ENCODE results near the gene PRPSAP2.
"Not testable (repeated sequence)": the region's sequence is repeated elsewhere in the genome, so short reads cannot be mapped to it uniquely, and the experiment has no call there.

The PRPSAP2 gene, protein sequence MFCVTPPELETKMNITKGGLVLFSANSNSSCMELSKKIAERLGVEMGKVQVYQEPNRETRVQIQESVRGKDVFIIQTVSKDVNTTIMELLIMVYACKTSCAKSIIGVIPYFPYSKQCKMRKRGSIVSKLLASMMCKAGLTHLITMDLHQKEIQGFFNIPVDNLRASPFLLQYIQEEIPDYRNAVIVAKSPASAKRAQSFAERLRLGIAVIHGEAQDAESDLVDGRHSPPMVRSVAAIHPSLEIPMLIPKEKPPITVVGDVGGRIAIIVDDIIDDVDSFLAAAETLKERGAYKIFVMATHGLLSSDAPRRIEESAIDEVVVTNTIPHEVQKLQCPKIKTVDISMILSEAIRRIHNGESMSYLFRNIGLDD

DNA sequence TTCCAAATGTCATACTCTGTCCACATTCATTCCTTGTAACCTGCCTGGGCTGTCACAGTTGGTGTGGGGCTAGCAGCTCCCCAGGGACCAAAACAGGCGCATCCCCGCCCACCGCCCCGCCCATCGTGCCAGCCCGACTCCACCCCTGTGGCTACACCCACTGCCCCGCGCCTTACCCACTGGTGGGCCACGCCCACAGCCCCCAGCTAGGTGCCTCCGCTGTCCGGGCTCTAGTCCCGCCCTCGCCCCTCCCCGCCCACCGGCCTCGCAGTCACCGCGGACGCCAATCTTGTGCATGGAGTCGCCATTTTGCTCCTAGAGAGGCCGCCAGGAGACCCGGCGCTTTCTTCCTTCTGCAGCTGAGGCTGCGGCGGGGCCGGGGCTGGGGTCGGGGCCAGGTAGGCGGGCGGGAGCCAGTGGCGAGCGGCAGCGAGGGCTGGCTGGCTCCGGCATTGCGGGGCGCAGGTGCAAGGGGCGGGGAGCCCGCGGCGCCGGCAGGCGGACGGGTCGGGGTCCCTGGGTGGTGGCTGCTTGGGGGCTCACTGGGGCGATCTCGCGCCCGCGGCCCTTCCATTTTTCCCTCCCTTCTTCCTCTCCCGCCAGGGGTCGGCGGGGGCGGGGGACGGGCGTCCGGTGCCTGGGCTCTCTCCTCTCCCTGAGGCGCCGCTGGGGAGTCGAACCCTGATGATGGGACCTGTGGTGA, at the start of gene PRPSAP2:
Gene PRPSAP2, plus strand, starts transcription at position 268 of the 703 bp plus-strand sequence. CDS start 7,703 bp downstream, outside the sequence.
- no peak for FAIRE-seq

DNA sequence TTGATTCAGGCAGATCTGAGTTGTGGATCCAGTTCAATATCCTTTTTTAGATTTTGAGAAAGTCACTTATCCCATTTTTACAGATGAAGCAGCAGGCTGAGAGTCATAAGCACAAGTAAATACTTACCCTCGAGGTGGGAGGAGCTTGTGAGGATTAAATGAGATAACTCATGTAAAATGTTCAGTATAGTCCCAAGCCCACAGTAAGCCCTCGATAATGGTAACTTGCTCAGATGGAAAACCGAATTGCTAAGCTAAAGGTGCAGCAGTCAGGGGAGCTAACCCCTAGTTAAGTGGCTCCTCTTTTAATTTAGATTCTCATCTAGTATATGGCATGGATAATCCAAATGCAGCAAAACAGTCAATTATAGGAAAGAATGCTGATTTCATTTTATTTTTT, 42.0 kb upstream of the PRPSAP2 start:
- FAIRE-seq = not testable (repeated sequence)

DNA sequence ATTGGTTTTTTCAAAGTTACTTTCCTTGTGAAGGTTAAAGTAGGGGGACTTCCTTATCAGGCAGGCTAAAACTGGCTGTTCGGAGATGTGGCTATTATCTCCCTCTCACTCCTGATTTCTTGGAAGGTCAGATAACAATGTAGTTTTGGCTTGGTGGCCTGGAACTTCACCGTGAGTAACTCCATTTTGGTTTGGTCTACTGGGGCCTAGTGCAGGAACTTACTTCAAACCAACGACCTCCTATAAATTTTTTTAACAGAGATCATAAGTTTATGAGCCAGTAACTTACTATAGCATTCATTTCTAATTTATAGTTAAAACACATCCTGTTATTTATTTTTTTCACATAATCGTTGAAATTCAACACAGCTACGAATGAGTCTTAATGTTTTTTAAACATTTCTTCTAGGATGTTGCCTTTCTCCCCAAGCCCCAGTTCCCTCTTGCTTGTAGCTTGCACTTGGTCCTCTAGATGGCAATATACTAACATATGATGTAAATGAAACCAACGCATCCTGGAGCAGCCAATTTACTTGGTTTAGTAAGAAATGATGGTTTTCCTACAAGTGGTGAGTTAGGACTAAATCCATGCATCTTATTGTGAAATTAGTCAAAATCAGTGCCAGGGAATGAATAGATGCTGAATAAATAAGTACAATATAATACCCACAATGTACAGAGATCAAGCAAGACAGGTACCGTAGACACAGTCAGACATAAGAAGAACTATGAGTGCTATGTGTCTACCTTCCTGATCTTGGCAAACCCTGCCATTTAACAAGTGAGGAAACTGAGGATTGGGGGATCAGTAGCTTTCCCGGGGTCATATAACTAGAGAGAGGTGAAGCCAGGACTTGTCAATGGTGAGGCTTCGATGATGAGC, 41.2 kb upstream of the PRPSAP2 start:
- peak; percentile 98 for FAIRE-seq

DNA sequence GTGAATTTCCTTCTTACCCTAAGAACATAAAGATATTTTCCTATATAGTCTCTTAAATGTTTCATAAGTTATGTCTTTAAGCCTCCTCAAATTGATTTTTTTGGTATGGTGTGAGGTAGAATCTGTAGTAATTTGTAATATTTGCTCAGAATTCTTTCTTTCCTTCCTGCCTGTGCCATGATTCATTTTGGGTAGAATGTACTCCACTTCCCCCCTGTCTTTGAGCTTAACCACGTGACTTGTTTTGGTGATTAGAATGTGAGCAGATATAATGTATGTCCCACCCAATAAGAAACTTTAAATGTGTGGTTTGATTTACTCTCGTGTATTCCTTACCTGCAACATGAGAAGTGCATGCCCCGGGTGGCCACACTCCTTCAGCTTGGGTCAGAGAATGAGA, 36.5 kb upstream of the PRPSAP2 start:
- FAIRE-seq = not testable (repeated sequence)

DNA sequence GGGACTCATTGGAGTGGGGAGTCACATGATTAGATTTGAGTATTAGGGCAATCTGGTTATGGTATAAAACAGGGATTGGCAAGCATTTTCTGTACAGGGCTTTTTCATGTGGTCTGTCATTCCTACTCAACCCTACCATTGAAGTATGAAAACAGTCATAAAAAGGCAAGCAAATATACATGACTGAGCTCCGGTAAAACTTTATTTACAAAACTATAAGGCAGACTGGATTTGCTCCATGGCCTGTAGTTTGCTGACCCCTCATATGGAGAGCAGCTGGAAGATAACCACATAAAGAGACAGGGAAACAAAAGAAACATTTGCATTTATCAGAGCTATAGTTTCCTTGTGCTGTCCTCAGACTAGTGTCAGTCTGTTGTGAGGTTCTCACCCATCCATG, 30.3 kb upstream of the PRPSAP2 start:
- not testable (repeated sequence) for FAIRE-seq

DNA sequence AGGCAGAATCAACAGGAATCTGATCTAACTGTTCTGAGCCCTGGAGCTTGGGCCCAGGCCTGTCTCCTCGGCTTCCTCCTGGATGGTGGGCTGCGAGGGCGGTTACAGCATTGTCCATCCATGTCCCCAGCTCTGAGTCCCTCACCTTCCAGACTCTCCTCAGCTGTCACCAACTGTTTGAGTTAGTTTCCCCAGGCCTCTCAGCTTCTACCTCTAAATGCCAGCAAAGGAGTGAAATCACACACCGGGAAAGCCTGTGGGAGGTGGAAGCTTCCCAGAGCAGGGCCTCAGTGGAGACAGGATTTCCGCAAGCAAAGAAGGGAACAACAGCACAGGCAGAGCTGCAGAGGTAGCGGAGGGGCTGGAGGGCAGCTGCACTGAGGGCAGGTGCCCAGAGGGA, 9.4 kb upstream of the PRPSAP2 start:
- FAIRE-seq = no peak

DNA sequence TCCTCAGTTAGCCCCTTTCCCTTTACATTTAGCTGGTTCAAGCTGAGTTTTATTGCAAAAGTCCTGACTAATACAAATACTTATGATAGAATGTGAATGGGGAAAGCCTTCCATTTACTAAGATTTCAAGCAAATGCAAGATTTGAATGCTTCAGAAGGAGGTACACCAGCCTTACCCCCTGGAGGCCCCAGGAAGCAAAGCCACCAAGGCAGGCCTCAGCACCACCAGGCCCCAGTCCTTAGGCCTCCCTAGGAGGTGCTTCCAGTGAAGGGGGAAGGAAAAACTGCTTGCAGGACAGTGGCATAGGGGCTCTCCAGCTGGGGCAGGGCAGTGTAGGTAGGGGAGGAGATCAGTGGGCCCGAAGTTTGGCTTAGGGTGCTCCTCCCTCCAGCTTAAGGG, 7.3 kb upstream of the PRPSAP2 start:
- FAIRE-seq = no peak

DNA sequence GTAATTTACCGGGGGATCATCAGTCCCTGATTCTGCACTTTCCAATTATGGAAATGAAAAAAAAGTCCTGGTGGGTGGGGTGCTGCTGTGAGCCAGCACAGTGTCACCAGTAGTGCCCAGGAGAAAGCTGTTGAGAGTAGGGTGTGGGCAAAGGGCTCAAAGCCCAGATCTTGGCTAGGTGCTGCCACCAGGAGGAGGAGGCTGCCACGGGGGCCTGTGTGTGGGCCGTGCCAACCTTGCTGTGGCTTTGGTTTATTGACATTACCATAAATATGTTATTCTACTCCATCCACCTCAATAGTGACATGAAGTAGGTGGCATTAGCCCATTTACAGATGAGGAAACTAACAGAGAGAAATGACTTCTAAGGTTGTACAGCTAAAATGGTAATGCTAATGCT, 6.7 kb upstream of the PRPSAP2 start:
- FAIRE-seq = no peak

DNA sequence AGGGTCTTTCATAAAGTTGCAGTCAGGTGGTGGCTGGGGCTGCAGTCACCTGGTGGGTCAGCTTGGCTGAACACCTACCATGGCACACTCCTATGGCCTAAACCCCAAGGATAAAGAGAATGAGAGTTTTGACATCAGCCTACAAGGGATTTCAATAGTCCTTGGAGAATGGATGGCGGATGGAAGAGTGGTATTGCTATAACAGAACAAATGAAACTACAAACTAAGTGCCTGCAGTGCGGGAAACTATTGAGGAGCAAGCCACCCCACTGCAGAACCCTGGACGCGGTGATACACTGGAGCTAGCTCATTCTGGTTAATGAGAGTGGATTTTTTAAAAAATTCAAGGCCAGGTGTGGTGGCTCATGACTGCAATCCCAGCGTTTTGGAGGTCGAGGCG, 3.0 kb upstream of the PRPSAP2 start:
- FAIRE-seq = no peak

DNA sequence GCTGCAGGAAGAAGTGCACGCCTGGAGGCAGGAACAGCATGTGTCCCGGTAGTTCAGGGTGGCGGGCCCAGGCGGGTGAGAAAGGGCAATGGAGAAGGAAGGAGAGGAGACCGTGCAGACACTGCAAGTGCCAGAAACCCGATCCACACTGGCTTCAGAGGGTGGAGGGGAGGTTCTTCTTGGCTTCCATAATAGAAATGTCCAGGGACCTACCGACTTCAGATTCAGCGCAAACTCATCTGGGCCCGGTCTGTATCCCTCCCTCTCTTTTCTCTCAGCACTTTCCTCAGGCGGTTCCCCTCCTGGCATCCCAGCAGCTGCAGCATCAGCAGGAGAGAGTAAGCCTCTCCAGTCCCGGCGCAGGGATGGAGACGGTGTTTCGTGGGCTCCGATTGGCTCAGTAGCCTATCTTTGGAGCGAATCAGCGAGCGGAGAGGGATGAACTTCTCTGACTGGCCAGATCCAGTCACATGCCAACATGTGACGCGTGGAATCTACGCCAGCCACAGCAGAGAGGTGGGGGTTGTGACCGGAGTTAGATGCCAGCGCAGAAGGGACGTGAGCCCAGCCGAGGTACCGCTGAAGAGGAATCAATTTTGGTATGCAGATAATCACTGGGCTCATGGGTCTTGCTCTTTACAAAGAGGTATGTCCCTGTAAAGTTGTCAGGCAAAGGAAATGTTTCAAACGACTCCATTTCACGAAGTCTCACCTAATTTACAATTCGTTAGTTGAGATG, 1.9 kb upstream of the PRPSAP2 start:
- peak; percentile 93 for FAIRE-seq

DNA sequence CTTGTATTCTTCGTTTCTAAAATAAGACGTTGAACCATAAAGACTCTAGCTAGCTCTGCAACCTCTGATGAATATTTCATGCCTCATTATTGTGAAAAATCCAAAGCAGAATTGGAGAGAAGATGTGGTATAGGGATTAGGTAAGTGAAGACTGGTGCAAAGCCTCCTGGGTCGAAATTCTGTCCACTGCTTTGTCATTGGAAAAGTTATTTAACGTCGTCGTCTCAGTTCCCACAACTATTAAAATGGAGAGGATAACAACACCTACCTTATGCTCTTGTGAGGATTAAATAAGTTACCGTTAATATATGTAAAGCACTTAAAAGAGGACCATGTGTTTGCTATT, 1.4 kb upstream of the PRPSAP2 start:
- no peak for FAIRE-seq

DNA sequence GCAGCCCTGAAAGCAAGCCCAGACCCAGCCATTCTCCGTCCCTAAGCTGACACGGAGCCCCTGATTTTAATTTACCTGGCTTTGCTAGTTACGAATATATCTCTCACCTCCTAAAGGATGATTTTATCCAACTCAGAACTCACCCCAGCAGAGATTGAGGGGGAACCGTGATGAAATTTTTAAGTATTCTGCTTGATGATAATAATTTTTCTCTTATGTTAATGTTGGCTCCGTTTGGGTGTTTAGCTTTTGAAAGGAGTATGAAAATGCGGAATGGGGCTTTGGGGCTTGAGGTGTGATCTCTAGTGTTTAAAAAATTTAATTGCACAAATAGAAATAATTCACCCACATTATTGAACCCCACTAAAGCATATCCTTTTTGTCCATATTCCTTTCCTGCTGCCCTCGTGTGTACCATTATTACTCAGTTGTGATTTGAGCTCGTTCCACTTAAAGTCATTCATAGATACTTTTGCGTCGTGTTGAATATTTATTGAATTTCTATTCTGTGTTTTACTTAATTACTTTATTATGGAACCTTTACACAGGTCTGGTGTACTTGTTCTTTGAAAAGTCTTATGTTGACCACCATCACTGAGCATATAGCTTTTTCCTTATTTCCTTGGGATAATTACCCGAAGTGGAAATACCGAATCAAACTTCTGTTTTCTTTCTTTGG, 775 bp downstream of the PRPSAP2 start:
- no peak for FAIRE-seq

DNA sequence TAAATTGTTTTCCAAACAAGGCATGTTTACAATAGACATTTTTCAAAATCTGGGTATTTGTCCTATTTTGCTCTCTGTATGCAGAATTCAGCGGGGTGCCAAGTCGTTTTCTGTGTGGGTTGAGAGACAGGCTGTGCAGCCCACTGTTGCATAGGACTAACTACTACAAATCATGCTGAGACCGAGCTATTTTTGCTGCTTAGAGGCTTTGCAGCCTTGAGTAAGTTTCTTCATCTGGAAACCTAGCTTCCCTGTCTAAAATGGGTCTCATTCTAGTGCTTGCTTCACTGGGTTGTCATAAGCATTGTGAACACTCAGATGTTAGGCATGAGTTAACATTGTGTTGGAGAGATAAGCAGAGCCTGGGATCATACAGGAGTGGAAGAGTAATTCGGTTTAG, 1.3 kb downstream of the PRPSAP2 start:
- no peak for FAIRE-seq

DNA sequence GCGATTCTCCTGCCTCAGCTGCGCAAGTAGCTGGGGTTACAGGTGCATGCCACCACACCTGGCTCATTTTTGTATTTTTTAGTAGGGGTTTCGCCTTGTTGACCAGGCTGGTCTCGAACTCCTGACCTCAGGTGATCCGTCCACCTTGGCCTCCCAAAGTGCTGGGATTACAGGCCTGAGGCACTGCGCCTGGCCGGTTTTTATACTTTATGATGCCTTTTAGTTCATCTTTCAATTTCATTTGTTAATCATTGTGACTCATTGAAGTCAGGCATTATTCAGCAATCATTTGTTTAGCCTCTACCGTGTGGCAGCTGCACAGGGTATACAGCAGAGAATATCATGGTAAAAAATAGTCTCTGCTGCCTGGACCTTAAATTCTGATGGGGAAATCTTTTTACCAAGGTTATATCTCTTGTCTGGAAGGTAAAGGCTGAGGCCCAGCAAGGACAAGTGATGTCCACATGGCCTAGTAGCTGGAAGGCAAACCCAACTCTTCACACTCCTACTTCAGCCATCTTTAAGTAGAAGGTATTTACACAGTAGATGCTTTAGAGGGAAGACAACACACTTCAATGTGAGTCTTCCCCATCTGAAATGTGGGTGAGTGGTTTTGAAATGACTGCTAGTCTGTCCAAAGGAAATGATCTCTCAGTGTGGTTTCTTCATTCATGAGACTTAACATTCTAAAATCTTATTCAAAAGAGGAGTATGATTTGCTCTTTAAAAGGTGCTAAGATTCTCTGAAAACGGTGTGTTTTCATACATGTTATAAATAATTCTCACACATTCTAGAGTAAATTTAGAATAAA, 2.4 kb downstream of the PRPSAP2 start:
- no peak for FAIRE-seq

DNA sequence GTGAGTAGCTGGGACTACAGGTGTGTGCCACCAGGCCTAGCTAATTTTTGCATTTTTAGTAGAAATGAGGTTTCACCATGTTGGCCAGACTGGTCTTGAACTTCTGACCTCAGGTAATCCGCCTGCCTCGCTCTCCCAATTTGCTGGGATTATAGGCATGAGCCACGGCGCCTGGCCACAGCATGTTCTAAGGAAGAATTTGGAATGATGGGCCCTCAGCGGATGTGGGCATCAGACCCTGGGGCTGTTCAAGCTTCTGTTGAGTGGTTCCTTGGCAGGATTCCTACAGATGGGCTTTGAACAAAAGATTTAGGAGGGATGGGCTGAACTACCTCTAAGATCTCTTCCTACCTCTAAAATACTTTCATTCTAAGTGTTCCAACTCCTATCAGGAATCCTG, 4.1 kb downstream of the PRPSAP2 start:
- no peak for FAIRE-seq

DNA sequence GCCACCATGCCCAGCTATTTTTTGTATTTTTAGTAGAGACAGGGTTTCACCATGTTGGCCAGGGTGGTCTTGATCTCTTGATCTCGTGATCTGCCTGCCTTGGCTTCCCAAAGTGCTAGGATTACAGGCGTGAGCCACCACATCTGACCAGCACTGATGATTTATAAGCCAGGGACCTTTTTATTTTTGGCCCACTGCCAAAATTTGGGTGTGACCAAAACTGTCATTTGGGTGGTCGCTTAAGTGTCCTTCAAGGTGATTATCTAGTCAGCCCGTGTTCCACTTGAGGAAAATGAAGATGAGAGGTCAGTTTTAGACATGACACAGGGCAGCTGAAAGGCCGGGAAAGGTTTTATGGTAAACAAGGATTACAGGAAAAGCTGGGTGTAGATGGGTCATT, 7.1 kb downstream of the PRPSAP2 start:
- FAIRE-seq = not testable (repeated sequence)

DNA sequence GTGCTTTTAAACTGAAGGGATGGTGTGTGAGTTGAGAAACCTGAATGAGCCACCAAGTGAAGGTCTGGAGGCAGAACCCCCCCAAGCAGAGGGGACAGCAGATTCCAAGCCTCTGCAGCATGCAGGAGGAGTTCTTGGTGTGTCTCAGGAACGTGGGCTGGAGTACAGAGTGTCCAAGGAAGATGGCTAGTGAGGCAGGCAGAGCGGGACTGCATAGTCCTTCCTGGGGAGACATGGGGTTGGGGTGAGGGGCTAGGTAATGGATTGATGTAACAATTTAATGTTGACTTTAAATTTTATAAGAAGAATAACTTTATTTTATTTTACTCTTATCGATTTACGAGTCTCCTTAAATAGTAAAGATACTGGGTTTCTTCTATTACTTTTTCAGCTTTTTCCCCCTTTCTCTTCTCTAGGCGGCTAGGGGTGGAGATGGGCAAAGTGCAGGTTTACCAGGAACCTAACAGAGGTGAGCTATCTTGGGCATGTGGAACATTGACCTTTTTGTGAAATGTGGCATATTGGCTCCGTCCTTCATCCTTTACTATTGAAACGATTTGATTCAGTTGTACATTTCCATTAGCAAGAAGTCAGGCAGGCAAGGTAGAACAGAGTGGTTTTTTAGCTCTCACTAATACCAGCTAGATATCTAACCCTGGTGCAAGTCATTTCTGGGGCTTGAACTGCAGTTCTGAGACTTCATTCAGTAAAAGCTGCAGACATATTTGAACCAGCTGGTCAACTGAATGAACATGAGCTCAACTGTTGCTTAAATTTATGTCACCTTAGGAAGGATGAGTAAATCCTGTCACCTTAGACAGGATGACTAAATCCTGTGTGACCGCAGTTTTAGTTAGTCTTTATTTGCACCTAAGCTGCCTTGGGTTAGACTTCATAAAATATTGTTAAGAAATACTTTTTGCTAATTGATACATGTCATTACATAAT, 9.2 kb downstream of the PRPSAP2 start:
- no peak for FAIRE-seq

DNA sequence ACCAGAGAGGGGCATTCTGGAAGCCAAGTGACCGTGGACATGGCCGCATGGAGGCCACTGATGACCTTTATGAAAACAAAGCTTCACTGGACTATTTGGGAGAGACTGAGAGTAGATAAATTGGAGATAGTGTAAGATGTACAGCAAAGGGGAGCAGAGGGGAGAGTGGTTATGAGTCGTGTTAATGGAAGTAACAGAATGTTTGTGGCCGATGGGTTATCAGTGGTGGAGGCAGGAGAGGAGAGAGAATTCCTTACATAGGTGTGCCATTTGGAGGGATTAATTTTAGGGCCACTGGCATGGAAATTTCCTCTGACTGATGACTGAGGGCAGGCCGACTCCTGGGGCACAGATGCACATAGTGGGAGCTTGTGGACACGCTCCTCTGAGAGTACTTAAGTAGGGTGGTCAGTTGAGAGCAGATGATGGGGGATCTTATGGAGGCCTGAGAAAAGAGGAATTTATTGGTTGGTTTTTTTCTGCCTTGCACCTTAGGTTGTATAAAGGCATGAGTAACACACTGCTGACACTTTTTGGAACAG, 19.2 kb downstream of the PRPSAP2 start:
- no peak for FAIRE-seq

DNA sequence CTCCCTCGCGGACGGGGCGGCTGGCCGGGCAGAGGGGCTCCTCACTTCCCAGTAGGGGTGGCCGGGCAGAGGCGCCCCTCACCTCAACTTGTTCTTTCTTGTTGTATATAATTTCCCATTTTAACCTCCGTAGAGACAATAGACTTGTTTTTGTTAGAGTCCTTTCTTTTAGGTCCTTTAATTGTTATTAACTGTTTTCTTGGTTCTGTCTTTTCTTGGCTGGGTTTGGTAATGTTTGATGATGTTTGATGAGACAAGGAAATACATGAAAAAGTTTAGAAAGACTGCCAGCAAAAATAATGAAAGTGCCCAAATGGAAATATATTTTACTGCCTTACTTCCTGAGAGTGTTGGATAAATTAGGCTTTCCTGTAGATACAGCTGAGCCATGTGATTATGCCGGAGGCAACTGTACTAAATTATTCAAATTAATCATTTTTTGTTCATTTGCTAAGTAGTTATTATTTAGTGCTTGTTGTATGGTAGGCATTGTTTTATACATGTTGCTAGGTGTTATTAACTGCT, 30.9 kb downstream of the PRPSAP2 start:
- no peak for FAIRE-seq

DNA sequence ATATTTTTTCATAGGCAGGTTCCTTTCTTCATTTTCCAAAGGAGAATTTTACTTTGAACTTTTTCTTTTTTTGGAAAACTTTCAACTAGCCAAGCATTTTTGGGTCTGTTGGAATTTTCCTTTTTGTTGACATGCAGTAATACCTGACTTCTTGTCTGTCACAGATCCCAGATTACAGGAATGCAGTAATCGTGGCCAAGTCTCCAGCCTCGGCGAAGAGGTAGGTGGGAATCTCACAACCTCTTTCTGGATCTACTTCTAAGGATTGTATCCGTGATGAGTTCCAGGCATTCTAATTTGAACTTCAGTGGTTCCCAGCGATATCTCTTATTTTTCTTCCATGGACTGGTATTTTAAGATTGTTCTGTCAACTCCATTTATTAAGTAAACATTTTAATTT, 31.7 kb downstream of the PRPSAP2 start:
- no peak for FAIRE-seq
